DND-41 (cell line): Measurements from ENCODE around the gene WDR72.

Experiments
- CTCF ChIP-seq: IDR thresholded peaks from 2 replicates; pipeline ENCODE4 v1.5.1; 2012; ENCODE audit warnings: borderline replicate concordance, low read length, moderate library complexity, mild to moderate bottlenecking; ENCODE audit not compliant: poor library complexity, severe bottlenecking; ENCODE audit errors: extremely low read depth
- EZH2 ChIP-seq: IDR thresholded peaks from 3 replicates; pipeline ENCODE4 v1.6.1; 2012; ENCODE audit warnings: borderline replicate concordance, low read depth, mild to moderate bottlenecking, moderate library complexity, low read length, inconsistent platforms; ENCODE audit not compliant: severe bottlenecking

GRCh38 chr15:53559364-53560277 is 199.8 kb downstream of the WDR72 start:
- TF ChIP-seq CTCF (no peak), EZH2 (no peak)
